HepG2 (cell line): ENCODE data around the gene AASDHPPT. TPM values are rescaled to one million over a fixed set of nuclear protein-coding genes. Genes with fewer than 3 reads are reported as not detected.

Experiments
- ATAD3A ChIP-seq: sonication (generic); formaldehyde crosslinking; IDR thresholded peaks from 2 replicates; pipeline ENCODE4 v1.4.0; 2020; ENCODE audit warnings: missing genetic modification reagents
- ETV5 ChIP-seq: IDR thresholded peaks from 2 replicates; pipeline ENCODE4 v1.6.1; 2018; ENCODE audit warnings: missing biosample characterization, missing genetic modification reagents, inconsistent platforms, borderline replicate concordance
- HDAC2 ChIP-seq: sonication (generic); formaldehyde crosslinking; IDR thresholded peaks from 2 replicates; pipeline ENCODE4 v1.4.0; 2020; ENCODE audit warnings: missing genetic modification reagents
- HMG20A ChIP-seq: IDR thresholded peaks from 2 replicates; pipeline ENCODE4 v1.6.1; 2016; ENCODE audit warnings: borderline replicate concordance
- KDM6A ChIP-seq: IDR thresholded peaks from 2 replicates; pipeline ENCODE4 v1.6.1; 2016; ENCODE audit warnings: low read depth
- REXO4 ChIP-seq: sonication (generic); formaldehyde crosslinking; IDR thresholded peaks from 2 replicates; pipeline ENCODE4 v1.8.0; 2022; ENCODE audit warnings: missing genetic modification reagents, mild to moderate bottlenecking, borderline replicate concordance
- ZNF775 ChIP-seq: sonication (generic); formaldehyde crosslinking; IDR thresholded peaks from 2 replicates; pipeline ENCODE4 v1.4.0; 2020; ENCODE audit warnings: missing genetic modification reagents, mild to moderate bottlenecking, moderate library complexity, borderline replicate concordance
- polyA plus RNA-seq, 8 experiments: library from polyadenylated mRNA; depleted of rRNA in 3 of 8; stranded (reverse) in 7 of 8; unstranded in 1 of 8; fragments of >200 nt; fragmentation: Illumina TruSeq in 4 of 8; extraction: Trizol in 4 of 8; gene quantifications; 2 replicates each; pipeline versions ENCODE4 v1.2.1 to v1.2.3, GENCODE V29; 2011 to 2016; ENCODE audit warnings: low read depth in 4 of 8, missing spikeins in 1 of 8, mixed read lengths in 1 of 8; ENCODE audit not compliant: insufficient read depth in 1 of 8
- total RNA-seq, 5 experiments: library from RNA; depleted of rRNA; stranded (reverse); fragments of >200 nt; fragmentation: Illumina TruSeq; extraction: Trizol; gene quantifications; 2 replicates each; pipeline ENCODE4 v1.2.3, GENCODE V29; 2016; ENCODE audit warnings: low read depth in 1 of 5
- TF ChIP-seq, protein P1 (sequence below): sonication (generic); formaldehyde crosslinking; IDR thresholded peaks from 2 replicates; pipeline ENCODE4; 2020; ENCODE audit warnings: missing genetic modification reagents, mild to moderate bottlenecking, borderline replicate concordance
- TF ChIP-seq, protein P2 (sequence below): IDR thresholded peaks from 2 replicates; pipeline ENCODE4 v1.6.1; 2016; ENCODE audit warnings: missing biosample characterization, missing genetic modification reagents, low read depth

Gene AASDHPPT
- total and polyA plus RNA-seq, 2 of the 13 experiments (the other 11 are each of a cell fraction or from before 2014, with no cell fraction given): 20.2 to 43.7 TPM

DNA sequence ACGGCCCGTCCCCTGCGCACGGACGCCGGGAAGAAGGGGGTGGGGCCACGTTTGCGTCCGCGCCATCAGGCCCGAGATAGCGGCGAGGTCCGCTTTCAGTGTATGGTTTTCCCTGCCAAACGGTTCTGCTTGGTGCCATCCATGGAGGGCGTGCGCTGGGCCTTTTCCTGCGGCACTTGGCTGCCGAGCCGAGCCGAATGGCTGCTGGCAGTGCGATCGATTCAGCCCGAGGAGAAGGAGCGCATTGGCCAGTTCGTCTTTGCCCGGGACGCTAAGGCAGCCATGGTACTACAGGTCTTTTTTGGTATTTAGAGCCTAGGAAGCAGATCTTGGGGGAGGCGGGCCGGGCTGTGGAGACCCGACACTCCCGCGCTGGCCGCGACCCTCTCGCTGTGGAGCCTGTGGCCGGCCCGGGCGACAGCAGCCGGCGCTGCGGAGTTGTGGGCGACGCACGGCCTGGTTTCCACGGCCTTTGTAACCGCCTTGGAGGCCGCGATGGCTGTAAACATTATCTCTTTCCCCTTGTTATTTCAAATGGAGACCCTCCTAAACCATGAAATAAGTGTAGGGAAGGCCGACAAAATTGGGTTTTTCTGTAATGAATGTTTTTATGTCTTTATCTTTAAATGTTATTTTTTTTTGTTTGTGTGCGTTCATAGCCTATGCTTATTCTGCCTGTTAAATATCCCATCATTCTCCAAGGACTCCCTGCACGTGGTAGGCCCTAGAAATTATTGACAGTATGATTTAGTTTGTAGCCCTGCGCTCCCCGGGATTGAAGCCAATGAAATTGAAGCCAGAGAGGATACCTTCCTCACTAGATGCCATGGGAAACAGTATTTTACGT is at the start of gene AASDHPPT (continued):
- TF ChIP-seq, protein P1, sequence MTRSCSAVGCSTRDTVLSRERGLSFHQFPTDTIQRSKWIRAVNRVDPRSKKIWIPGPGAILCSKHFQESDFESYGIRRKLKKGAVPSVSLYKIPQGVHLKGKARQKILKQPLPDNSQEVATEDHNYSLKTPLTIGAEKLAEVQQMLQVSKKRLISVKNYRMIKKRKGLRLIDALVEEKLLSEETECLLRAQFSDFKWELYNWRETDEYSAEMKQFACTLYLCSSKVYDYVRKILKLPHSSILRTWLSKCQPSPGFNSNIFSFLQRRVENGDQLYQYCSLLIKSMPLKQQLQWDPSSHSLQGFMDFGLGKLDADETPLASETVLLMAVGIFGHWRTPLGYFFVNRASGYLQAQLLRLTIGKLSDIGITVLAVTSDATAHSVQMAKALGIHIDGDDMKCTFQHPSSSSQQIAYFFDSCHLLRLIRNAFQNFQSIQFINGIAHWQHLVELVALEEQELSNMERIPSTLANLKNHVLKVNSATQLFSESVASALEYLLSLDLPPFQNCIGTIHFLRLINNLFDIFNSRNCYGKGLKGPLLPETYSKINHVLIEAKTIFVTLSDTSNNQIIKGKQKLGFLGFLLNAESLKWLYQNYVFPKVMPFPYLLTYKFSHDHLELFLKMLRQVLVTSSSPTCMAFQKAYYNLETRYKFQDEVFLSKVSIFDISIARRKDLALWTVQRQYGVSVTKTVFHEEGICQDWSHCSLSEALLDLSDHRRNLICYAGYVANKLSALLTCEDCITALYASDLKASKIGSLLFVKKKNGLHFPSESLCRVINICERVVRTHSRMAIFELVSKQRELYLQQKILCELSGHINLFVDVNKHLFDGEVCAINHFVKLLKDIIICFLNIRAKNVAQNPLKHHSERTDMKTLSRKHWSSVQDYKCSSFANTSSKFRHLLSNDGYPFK: peak; percentile 36; the same call in 1 of the 2 replicates
- TF ChIP-seq KDM6A (peak; percentile 42), HDAC2 (CRISPR knock-in tag) (0 out of 2 replicates have a peak, but pooled peaks have one; percentile 9), HMG20A (CRISPR knock-in tag) (no peak; the same call in 1 of the 2 replicates), ETV5 (CRISPR knock-in tag) (0 out of 2 replicates have a peak, but pooled peaks have one; percentile 12), ZNF775 (CRISPR knock-in tag) (0 out of 2 replicates have a peak, but pooled peaks have one; percentile 63), REXO4 (no peak), ATAD3A (no peak)
- TF ChIP-seq, protein P2, sequence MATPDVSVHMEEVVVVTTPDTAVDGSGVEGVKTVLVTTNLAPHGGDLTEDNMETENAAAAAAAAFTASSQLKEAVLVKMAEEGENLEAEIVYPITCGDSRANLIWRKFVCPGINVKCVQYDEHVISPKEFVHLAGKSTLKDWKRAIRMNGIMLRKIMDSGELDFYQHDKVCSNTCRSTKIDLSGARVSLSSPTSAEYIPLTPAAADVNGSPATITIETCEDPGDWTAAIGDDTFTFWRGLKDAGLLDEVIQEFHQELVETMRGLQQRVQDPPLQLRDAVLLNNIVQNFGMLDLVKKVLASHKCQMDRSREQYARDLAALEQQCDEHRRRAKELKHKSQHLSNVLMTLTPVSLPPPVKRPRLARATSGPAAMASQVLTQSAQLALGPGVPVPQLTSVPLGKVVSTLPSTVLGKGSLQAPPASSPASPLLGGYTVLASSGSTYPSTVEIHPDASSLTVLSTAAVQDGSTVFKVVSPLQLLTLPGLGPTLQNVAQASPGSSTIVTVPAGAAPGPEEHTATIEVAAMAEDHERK (CRISPR knock-in tag): peak; percentile 87
